Activated naive CD8-positive, alpha-beta T cell treated with anti-CD3 and anti-CD28 coated beads for 36 hours (primary cell): ENCODE data around the gene LRMDA. TPM values are rescaled to one million over a fixed set of nuclear protein-coding genes. Genes with fewer than 3 reads are reported as not detected.

Experiments
- DNase-seq: peaks from one replicate; pipeline ENCODE4 v3.0.0; 2021
- H3K27ac Mint-ChIP-seq: one replicate; pipeline ENCODE4 v1.8.0; 2022; ENCODE audit warnings: mild to moderate bottlenecking, moderate library complexity, mixed read lengths
- H3K27me3 Mint-ChIP-seq: one replicate; pipeline ENCODE4 v1.8.0; 2022; ENCODE audit warnings: mild to moderate bottlenecking, mixed read lengths
- H3K36me3 Mint-ChIP-seq: one replicate; pipeline ENCODE4 v1.8.0; 2021; ENCODE audit warnings: mild to moderate bottlenecking, mixed read lengths
- H3K4me1 Mint-ChIP-seq: one replicate; pipeline ENCODE4 v1.8.0; 2021; ENCODE audit warnings: mixed read lengths
- H3K4me3 Mint-ChIP-seq: one replicate; pipeline ENCODE4 v1.8.0; 2022; ENCODE audit warnings: mild to moderate bottlenecking, moderate library complexity, mixed read lengths
- H3K9me3 Mint-ChIP-seq: one replicate; pipeline ENCODE4 v1.8.0; 2022; ENCODE audit warnings: mixed read lengths
- total RNA-seq, 2 experiments: library from RNA; stranded (reverse); gene quantifications; one replicate each; pipeline ENCODE4 v1.2.3, GENCODE V29; 2021

Gene LRMDA
- total RNA-seq, 2 experiments from 2014 or later: not detected

DNA sequence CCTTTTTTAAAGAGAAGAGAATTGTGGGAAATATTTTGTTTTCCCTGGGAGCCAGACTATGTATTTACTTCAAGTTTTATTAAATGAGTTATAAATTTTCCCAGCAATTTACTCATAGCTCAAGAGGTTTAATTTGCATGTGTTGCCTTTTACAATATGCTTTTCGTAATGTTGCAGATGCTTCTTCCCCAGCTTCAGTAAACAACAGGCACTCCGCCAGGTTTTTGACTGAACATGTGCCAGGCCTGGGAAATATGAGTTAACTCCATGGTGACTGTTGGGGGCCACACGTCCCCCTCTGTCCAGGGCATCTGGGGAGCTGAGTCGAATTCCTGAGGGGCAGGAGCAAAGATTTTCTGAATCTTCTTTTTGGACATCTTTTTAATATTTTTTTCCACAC, 545.7 kb downstream of the LRMDA start:
- H3K4me1 Mint-ChIP-seq: no peaks in the 10 kb centered on the region
- no peaks in the 10 kb centered on the region for H3K9me3 Mint-ChIP-seq
- no peak overlapping the region for H3K27ac Mint-ChIP-seq
- no peak for DNase-seq
- H3K36me3 Mint-ChIP-seq: no peaks in the 10 kb centered on the region
- no peak overlapping the region for H3K4me3 Mint-ChIP-seq
- H3K27me3 Mint-ChIP-seq: peaks cover 3% of the 10 kb centered on the region

GRCh38 chr10:75978213-75978612, 546.8 kb downstream of the LRMDA start:
- Mint-ChIP-seq H3K36me3 (no peaks in the 10 kb centered on the region), H3K27ac (no peak overlapping the region), H3K4me3 (no peak overlapping the region), H3K9me3 (no peaks in the 10 kb centered on the region), H3K27me3 (peaks cover 3% of the 10 kb centered on the region), H3K4me1 (no peaks in the 10 kb centered on the region)
- DNase-seq: no peak

DNA sequence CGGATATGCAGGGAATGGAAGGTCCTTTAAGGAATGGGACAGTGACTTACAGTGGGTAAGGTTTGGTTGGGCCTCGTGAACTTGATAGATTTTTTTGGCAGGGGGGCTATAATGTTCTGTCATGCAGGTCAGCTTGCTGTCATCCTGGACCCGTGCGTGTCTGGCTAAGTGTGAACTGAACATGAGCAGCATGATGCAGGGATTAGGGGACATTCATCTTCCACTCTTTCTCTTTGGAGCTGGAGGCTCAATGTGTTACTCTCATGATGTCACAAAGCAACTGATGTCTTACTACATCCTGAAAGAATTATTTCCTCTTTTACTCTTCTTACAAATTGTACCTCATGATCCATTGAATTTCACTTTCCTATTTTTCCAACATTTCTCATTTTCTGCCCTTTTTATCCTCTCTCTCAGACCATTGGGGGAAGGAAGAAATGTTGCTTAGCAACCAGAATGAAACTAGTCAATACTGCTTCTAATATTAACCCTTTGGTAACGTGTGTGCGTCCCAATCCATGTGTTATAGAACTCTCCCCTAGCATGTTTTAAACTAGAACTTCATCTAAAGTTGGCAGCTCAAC, 549.1 kb downstream of the LRMDA start:
- no peak for DNase-seq
- peaks cover 7% of the 10 kb centered on the region for H3K27me3 Mint-ChIP-seq
- H3K36me3 Mint-ChIP-seq: no peaks in the 10 kb centered on the region
- no peak overlapping the region for H3K4me3 Mint-ChIP-seq
- no peak overlapping the region for H3K27ac Mint-ChIP-seq
- no peaks in the 10 kb centered on the region for H3K9me3 Mint-ChIP-seq
- no peaks in the 10 kb centered on the region for H3K4me1 Mint-ChIP-seq

DNA sequence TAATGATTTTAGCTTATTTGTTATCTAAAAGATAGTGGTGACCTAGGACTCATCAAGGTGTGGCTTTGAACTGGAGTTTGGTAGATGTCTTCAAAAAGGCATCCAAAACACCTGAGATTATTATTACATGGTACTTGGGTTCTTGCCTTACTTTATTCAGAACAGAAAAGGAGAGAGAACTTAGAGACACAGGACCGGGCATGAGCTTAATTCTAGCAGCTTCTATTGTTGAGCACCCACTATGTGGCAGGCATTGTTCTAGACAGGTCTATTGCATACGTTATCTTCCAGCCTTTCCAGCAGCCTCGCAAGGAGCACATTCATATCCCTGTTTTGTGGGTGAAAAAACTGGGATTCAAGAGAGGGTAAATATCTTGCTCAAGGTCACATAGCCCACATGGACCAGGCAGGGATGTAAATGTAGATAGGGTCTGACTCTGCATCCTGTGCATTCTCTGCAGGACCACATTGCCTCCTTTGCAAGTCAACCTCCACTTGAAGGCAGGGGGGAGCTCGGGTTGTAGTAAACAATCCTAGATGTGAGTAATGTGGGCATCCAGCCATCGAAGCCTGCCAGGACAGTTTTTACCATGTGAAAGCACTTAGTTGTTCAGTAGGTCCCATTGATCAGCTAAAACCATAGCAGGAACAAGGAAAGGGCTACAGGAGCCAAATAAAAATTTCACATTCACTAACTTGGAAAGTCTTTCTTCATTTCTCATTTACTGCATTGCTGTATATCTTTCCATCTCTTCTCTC, 551.4 kb downstream of the LRMDA start:
- no peak for DNase-seq

GRCh38 chr10:75984067-75984466, 552.6 kb downstream of the LRMDA start:
- H3K27ac Mint-ChIP-seq: no peak overlapping the region

More for the DNA sequence above, 551.4 kb downstream of the LRMDA start:
- Mint-ChIP-seq H3K9me3 (no peaks in the 10 kb centered on the region), H3K36me3 (no peaks in the 10 kb centered on the region), H3K27me3 (peaks cover 7% of the 10 kb centered on the region), H3K4me1 (no peaks in the 10 kb centered on the region), H3K4me3 (no peak overlapping the region), H3K27ac (no peak overlapping the region)

GRCh38 chr10:75987616-75988015, 556.2 kb downstream of the LRMDA start:
- Mint-ChIP-seq H3K9me3 (no peaks in the 10 kb centered on the region), H3K4me3 (no peak overlapping the region), H3K4me1 (no peaks in the 10 kb centered on the region), H3K27ac (no peak overlapping the region), H3K27me3 (peaks cover 4% of the 10 kb centered on the region), H3K36me3 (no peaks in the 10 kb centered on the region)
- DNase-seq: no peak

More at GRCh38 chr10:75984067-75984466, 552.6 kb downstream of the LRMDA start:
- Mint-ChIP-seq H3K9me3 (no peaks in the 10 kb centered on the region), H3K27me3 (peaks cover 7% of the 10 kb centered on the region), H3K4me3 (no peak overlapping the region), H3K36me3 (no peaks in the 10 kb centered on the region), H3K4me1 (no peaks in the 10 kb centered on the region)
- DNase-seq: no peak

DNA sequence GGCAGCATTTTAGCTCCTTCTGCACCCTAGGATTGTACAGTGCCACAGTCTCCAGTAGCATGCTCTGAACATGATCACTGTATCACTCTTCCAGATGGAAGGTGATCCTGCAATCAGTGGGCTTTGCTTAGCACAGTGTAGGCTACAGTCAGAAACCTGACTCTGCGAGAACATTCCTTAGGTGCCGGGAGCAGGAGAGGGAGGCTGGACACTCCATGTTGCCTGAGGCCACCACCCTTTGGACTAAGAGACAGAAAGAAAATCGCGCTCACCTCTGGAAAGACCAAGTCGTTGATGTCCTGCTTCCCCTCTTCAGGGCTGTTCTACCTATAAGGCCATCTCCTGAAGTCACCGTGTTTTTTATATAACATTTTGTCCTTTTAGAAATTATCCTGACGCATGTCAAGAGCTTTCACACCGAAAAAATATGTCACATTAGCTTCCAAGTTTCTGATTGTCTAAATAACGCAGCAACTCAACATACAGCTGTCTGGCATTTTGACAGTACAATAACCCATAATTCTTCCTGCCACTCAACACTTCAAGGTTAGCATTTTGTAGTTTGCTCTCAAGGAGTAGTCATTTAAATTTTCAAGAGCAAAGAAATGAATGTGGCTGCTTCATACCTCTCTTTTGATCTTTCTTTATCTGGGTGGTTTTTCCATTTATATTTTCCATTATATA, 563.1 kb downstream of the LRMDA start:
- no peaks in the 10 kb centered on the region for H3K36me3 Mint-ChIP-seq
- H3K4me3 Mint-ChIP-seq: no peak overlapping the region
- DNase-seq: no peak
- H3K27ac Mint-ChIP-seq: no peak overlapping the region
- H3K4me1 Mint-ChIP-seq: no peaks in the 10 kb centered on the region
- H3K9me3 Mint-ChIP-seq: no peaks in the 10 kb centered on the region
- no peaks in the 10 kb centered on the region for H3K27me3 Mint-ChIP-seq

DNA sequence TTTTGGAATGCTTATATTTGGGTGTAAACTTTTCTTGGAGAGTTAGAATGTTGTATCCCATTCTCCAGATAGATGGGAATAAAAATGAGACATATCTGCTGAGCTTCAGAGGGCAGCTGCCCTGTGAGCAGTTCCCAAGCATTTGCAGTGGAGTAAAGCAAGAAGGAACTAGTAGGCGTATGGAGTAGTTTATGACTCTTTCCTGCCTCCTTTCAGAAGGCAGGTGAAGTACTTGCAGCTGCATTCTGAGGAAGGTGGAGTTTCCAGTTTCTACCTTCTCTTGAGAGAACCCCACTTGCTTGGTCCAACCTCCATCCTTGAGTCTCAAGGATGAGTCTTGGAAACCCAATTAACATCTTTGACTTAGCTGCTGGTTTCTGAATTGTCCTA, 563.6 kb downstream of the LRMDA start:
- no peaks in the 10 kb centered on the region for H3K9me3 Mint-ChIP-seq
- no peak for DNase-seq
- no peak overlapping the region for H3K27ac Mint-ChIP-seq
- no peak overlapping the region for H3K4me3 Mint-ChIP-seq
- no peaks in the 10 kb centered on the region for H3K4me1 Mint-ChIP-seq
- H3K36me3 Mint-ChIP-seq: no peaks in the 10 kb centered on the region
- H3K27me3 Mint-ChIP-seq: no peaks in the 10 kb centered on the region

DNA sequence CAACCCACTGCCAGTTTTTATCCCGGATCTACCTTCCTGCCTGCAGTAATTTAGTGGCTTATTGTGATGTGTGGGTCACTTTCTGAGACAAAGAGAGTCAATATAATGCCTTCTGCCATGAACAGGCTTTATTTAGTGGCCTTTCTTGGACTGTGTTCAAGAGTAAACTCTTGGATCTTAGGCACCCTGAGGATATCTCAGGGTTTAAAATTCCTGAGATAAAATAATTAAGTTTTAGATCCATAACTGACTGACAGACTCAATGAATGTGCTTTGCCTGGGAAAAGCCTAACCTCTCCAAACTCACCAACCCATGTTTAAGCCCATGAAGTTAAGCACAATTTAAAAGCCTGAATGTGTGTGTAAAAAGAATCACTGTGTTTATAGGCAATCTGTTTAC, 564.3 kb downstream of the LRMDA start:
- no peak overlapping the region for H3K27ac Mint-ChIP-seq
- no peak overlapping the region for H3K4me3 Mint-ChIP-seq
- no peaks in the 10 kb centered on the region for H3K27me3 Mint-ChIP-seq
- H3K9me3 Mint-ChIP-seq: no peaks in the 10 kb centered on the region
- H3K4me1 Mint-ChIP-seq: no peaks in the 10 kb centered on the region
- H3K36me3 Mint-ChIP-seq: no peaks in the 10 kb centered on the region
- DNase-seq: no peak

DNA sequence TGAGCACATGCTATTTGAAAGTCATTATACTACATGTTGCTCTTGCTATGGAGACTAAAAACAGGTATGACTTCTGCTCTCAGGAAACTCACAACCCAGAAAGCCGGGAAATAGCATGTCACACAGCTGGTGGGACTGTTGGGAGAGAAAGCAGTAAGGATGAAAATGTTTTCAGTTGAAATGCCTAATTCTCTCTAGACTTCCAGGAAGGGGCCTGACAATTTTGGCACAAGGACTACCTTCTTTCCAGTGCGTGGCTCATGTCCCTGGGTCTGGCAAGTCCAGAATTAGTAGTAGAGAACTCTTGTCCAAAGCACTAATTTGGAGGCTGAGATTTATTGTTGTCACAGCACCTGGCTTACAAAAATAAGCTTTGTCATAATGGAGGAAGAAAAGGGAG, 567.6 kb downstream of the LRMDA start:
- no peak overlapping the region for H3K27ac Mint-ChIP-seq
- H3K9me3 Mint-ChIP-seq: no peaks in the 10 kb centered on the region
- H3K27me3 Mint-ChIP-seq: no peaks in the 10 kb centered on the region
- no peaks in the 10 kb centered on the region for H3K36me3 Mint-ChIP-seq
- no peaks in the 10 kb centered on the region for H3K4me1 Mint-ChIP-seq
- no peak for DNase-seq
- no peak overlapping the region for H3K4me3 Mint-ChIP-seq

- no peak for DNase-seq
- Mint-ChIP-seq H3K4me3 (no peak overlapping the region), H3K27me3 (no peaks in the 10 kb centered on the region), H3K36me3 (no peaks in the 10 kb centered on the region), H3K4me1 (no peaks in the 10 kb centered on the region), H3K27ac (no peak overlapping the region), H3K9me3 (no peaks in the 10 kb centered on the region)
Observed at GRCh38 chr10:75999515-76000209, 568.2 kb downstream of the LRMDA start.

DNA sequence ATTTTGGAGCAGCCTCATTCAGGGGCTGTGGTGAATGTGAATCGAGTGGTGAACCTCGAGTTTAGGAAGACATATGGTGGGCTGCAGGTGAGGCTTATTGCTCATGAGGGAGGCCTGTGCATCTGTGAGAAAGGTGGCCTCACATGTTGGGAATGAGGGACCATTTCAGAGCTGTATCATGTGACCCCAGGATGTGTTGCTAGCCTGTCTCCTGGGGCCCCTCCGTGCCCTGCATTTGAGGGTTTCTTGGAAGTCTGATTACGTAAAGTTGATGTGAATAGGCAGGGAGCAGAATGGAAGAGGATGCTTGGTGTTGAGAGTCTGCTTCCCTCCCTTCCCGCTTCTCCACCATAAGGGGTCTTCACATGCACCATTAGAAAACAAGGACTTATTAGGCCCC, 569.1 kb downstream of the LRMDA start:
- Mint-ChIP-seq H3K27ac (no peak overlapping the region), H3K4me1 (no peaks in the 10 kb centered on the region), H3K4me3 (no peak overlapping the region), H3K27me3 (no peaks in the 10 kb centered on the region), H3K36me3 (no peaks in the 10 kb centered on the region), H3K9me3 (no peaks in the 10 kb centered on the region)
- no peak for DNase-seq

- no peak for DNase-seq
- H3K27ac Mint-ChIP-seq: no peak overlapping the region
- no peaks in the 10 kb centered on the region for H3K9me3 Mint-ChIP-seq
- H3K27me3 Mint-ChIP-seq: no peaks in the 10 kb centered on the region
- H3K4me1 Mint-ChIP-seq: no peaks in the 10 kb centered on the region
- H3K4me3 Mint-ChIP-seq: no peak overlapping the region
- no peaks in the 10 kb centered on the region for H3K36me3 Mint-ChIP-seq
Observed at GRCh38 chr10:76001019-76001418, 569.6 kb downstream of the LRMDA start.

GRCh38 chr10:76001461-76001860, 570.0 kb downstream of the LRMDA start:
- no peak for DNase-seq
- H3K36me3 Mint-ChIP-seq: no peaks in the 10 kb centered on the region
- H3K4me3 Mint-ChIP-seq: no peak overlapping the region
- no peaks in the 10 kb centered on the region for H3K9me3 Mint-ChIP-seq
- no peaks in the 10 kb centered on the region for H3K27me3 Mint-ChIP-seq
- no peaks in the 10 kb centered on the region for H3K4me1 Mint-ChIP-seq
- no peak overlapping the region for H3K27ac Mint-ChIP-seq

DNA sequence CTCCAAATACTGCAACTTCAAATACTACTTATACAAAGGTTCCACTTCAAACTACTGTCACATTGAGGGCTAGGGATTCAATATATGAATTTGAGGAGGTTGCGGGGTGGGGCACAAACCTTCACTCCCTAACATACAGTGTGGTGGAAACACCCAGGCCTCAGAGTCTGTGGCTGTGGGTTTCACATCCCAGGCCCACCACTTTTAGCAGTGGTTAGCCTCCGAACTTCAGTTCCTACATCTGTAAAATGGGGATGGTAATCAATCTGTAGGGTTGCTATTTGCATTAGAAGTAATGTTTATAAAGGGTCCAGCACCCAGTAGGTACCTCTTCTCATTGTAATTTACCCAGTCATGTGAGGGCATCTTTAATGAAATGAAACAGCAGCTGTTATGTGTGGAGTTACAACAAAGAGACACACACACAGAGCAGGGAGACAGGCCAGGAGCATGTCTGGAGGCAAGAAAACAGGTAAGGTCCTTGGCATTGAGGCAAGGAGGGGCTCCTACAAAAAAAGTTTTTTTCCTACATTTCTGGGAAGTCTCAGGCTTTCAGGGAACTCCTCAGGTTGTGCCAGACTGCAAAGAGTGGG, 570.9 kb downstream of the LRMDA start:
- DNase-seq: no peak
- no peak overlapping the region for H3K4me3 Mint-ChIP-seq
- H3K9me3 Mint-ChIP-seq: no peaks in the 10 kb centered on the region
- H3K36me3 Mint-ChIP-seq: no peaks in the 10 kb centered on the region
- H3K27ac Mint-ChIP-seq: no peak overlapping the region
- no peaks in the 10 kb centered on the region for H3K4me1 Mint-ChIP-seq
- H3K27me3 Mint-ChIP-seq: no peaks in the 10 kb centered on the region
